ENCODE results near the gene HIRIP3. TPM values are rescaled to one million over a fixed set of nuclear protein-coding genes. Genes with fewer than 3 reads are reported as not detected.
"Not testable (repeated sequence)": the region's sequence is repeated elsewhere in the genome, so short reads cannot be mapped to it uniquely, and the experiment has no call there.

Gene HIRIP3
- 9.6 and 22.1 TPM in 2 replicates for total RNA-seq (2014; rRNA removed; shearing (Covaris generic); ENCODE audit: low replicate concordance)

- Histone ChIP-seq H3K27me3 (ENCODE audit: low read length) (no peaks in the 10 kb centered on the region), H3K4me3 (ENCODE audit: low read length) (peak within 1 kb of the TSS; percentile 97), H3K79me2 (ENCODE audit: low read length) (peaks cover 13% of the 10 kb centered on the region), H3K36me3 (ENCODE audit: insufficient read depth, low read length) (peaks cover 7% of the 10 kb centered on the region; the same call in 1 of the 2 replicates), H3K4me2 (ENCODE audit: low read depth, low read length, poor library complexity, severe bottlenecking) (peak within 1 kb of the TSS; percentile 94), H3K4me1 (ENCODE audit: low read length) (peaks cover 34% of the 10 kb centered on the region), H3K27ac (ENCODE audit: low read length) (peak within 1 kb of the TSS; percentile 90), H3K9me2 (replicated peaks; ENCODE audit: insufficient read depth, low read length) (no peaks in the 10 kb centered on the region), H3K9me3 (ENCODE audit: low read length) (no peaks in the 10 kb centered on the region), H2AFZ (ENCODE audit: low read length) (peak within 1 kb of the TSS; percentile 98), H4K20me1 (ENCODE audit: insufficient read depth, low read depth, low read length) (no peaks in the 10 kb centered on the region), H3K9ac (ENCODE audit: low read length) (peak within 1 kb of the TSS; percentile 96)
- peak; percentile 96 for DNase-seq
Measured at GRCh38 chr16:29995324-29995910, at the start of gene HIRIP3. Gene HIRIP3 (minus strand): TSS chr16:29995617. CDS start chr16:29995605, 12 bp downstream.

- Histone ChIP-seq H3K9ac (ENCODE audit: low read length) (no peak overlapping the region), H3K36me3 (ENCODE audit: insufficient read depth, low read length) (no peaks in the 10 kb centered on the region), H4K20me1 (ENCODE audit: insufficient read depth, low read depth, low read length) (no peaks in the 10 kb centered on the region), H3K4me2 (ENCODE audit: low read depth, low read length, poor library complexity, severe bottlenecking) (no peak overlapping the region), H3K27me3 (ENCODE audit: low read length) (no peaks in the 10 kb centered on the region), H2AFZ (ENCODE audit: low read length) (no peak overlapping the region), H3K9me3 (ENCODE audit: low read length) (no peaks in the 10 kb centered on the region), H3K9me2 (replicated peaks; ENCODE audit: insufficient read depth, low read length) (no peaks in the 10 kb centered on the region), H3K27ac (ENCODE audit: low read length) (no peak overlapping the region), H3K4me1 (ENCODE audit: low read length) (peaks cover 5% of the 10 kb centered on the region), H3K79me2 (ENCODE audit: low read length) (no peaks in the 10 kb centered on the region), H3K4me3 (ENCODE audit: low read length) (no peak overlapping the region)
- peak; percentile 72 for DNase-seq
Measured at GRCh38 chr16:30041841-30042240, 46.4 kb upstream of the HIRIP3 start.

GRCh38 chr16:30040690-30041089 is 45.3 kb upstream of the HIRIP3 start:
- H3K79me2 ChIP-seq (ENCODE audit: low read length); H4K20me1 ChIP-seq (ENCODE audit: insufficient read depth, low read depth, low read length); DNase-seq; H3K4me2 ChIP-seq (ENCODE audit: low read depth, low read length, poor library complexity, severe bottlenecking); H3K27me3 ChIP-seq (ENCODE audit: low read length); H3K9me3 ChIP-seq (ENCODE audit: low read length); H2AFZ ChIP-seq (ENCODE audit: low read length); H3K4me1 ChIP-seq (ENCODE audit: low read length); H3K9ac ChIP-seq (ENCODE audit: low read length); H3K9me2 ChIP-seq (replicated peaks; ENCODE audit: insufficient read depth, low read length); H3K4me3 ChIP-seq (ENCODE audit: low read length); H3K27ac ChIP-seq (ENCODE audit: low read length); H3K36me3 ChIP-seq (ENCODE audit: insufficient read depth, low read length): not testable (repeated sequence)

GRCh38 chr16:30040221-30040620 is 44.8 kb upstream of the HIRIP3 start:
- peak; percentile 59 for DNase-seq
- H2AFZ ChIP-seq (ENCODE audit: low read length), result no peak overlapping the region
- H3K4me2 ChIP-seq (ENCODE audit: low read depth, low read length, poor library complexity, severe bottlenecking), result no peak overlapping the region
- no peaks in the 10 kb centered on the region for H3K27me3 ChIP-seq (ENCODE audit: low read length)
- H3K27ac ChIP-seq (ENCODE audit: low read length), result no peak overlapping the region
- H3K4me1 ChIP-seq (ENCODE audit: low read length), result peaks cover 5% of the 10 kb centered on the region
- H3K9me3 ChIP-seq (ENCODE audit: low read length), result no peaks in the 10 kb centered on the region
- no peak overlapping the region for H3K9ac ChIP-seq (ENCODE audit: low read length)
- H3K4me3 ChIP-seq (ENCODE audit: low read length), result no peak overlapping the region
- H3K36me3 ChIP-seq (ENCODE audit: insufficient read depth, low read length), result no peaks in the 10 kb centered on the region
- H3K79me2 ChIP-seq (ENCODE audit: low read length), result no peaks in the 10 kb centered on the region
- no peaks in the 10 kb centered on the region for H3K9me2 ChIP-seq (replicated peaks; ENCODE audit: insufficient read depth, low read length)
- H4K20me1 ChIP-seq (ENCODE audit: insufficient read depth, low read depth, low read length), result no peaks in the 10 kb centered on the region

GRCh38 chr16:30033270-30033669 is 37.9 kb upstream of the HIRIP3 start:
- H3K27me3 ChIP-seq (ENCODE audit: low read length), result no peaks in the 10 kb centered on the region
- no peaks in the 10 kb centered on the region for H3K9me3 ChIP-seq (ENCODE audit: low read length)
- H4K20me1 ChIP-seq (ENCODE audit: insufficient read depth, low read depth, low read length), result 0 out of 2 replicates have a peak, but pooled peaks cover 3% of the 10 kb centered on the region
- no peak overlapping the region for H3K4me2 ChIP-seq (ENCODE audit: low read depth, low read length, poor library complexity, severe bottlenecking)
- no peak overlapping the region for H3K4me3 ChIP-seq (ENCODE audit: low read length)
- no peak overlapping the region for H3K27ac ChIP-seq (ENCODE audit: low read length)
- H3K36me3 ChIP-seq (ENCODE audit: insufficient read depth, low read length), result no peaks in the 10 kb centered on the region
- H3K4me1 ChIP-seq (ENCODE audit: low read length), result no peaks in the 10 kb centered on the region
- H2AFZ ChIP-seq (ENCODE audit: low read length), result no peak overlapping the region
- H3K9ac ChIP-seq (ENCODE audit: low read length), result no peak overlapping the region
- no peaks in the 10 kb centered on the region for H3K9me2 ChIP-seq (replicated peaks; ENCODE audit: insufficient read depth, low read length)
- DNase-seq, result no peak
- no peaks in the 10 kb centered on the region for H3K79me2 ChIP-seq (ENCODE audit: low read length)

- Histone ChIP-seq H3K79me2 (ENCODE audit: low read length) (no peaks in the 10 kb centered on the region), H2AFZ (ENCODE audit: low read length) (no peak overlapping the region), H3K36me3 (ENCODE audit: insufficient read depth, low read length) (no peaks in the 10 kb centered on the region), H3K4me1 (ENCODE audit: low read length) (no peaks in the 10 kb centered on the region), H3K9me2 (replicated peaks; ENCODE audit: insufficient read depth, low read length) (no peaks in the 10 kb centered on the region), H3K27ac (ENCODE audit: low read length) (no peak overlapping the region), H3K4me3 (ENCODE audit: low read length) (no peak overlapping the region), H4K20me1 (ENCODE audit: insufficient read depth, low read depth, low read length) (0 out of 2 replicates have a peak, but pooled peaks cover 3% of the 10 kb centered on the region), H3K9ac (ENCODE audit: low read length) (no peak overlapping the region), H3K27me3 (ENCODE audit: low read length) (no peaks in the 10 kb centered on the region), H3K4me2 (ENCODE audit: low read depth, low read length, poor library complexity, severe bottlenecking) (no peak overlapping the region), H3K9me3 (ENCODE audit: low read length) (no peaks in the 10 kb centered on the region)
- DNase-seq, result peak; percentile 90
Measured at GRCh38 chr16:30032083-30032819, 36.8 kb upstream of the HIRIP3 start.

- no peaks in the 10 kb centered on the region for H3K27me3 ChIP-seq (ENCODE audit: low read length)
- H2AFZ ChIP-seq (ENCODE audit: low read length), result no peak overlapping the region
- no peaks in the 10 kb centered on the region for H3K36me3 ChIP-seq (ENCODE audit: insufficient read depth, low read length)
- no peaks in the 10 kb centered on the region for H3K9me3 ChIP-seq (ENCODE audit: low read length)
- DNase-seq, result no peak
- H3K4me3 ChIP-seq (ENCODE audit: low read length), result no peak overlapping the region
- H3K9me2 ChIP-seq (replicated peaks; ENCODE audit: insufficient read depth, low read length), result no peaks in the 10 kb centered on the region
- 0 out of 2 replicates have a peak, but pooled peaks cover 3% of the 10 kb centered on the region for H4K20me1 ChIP-seq (ENCODE audit: insufficient read depth, low read depth, low read length)
- no peak overlapping the region for H3K9ac ChIP-seq (ENCODE audit: low read length)
- no peak overlapping the region for H3K4me2 ChIP-seq (ENCODE audit: low read depth, low read length, poor library complexity, severe bottlenecking)
- no peak overlapping the region for H3K27ac ChIP-seq (ENCODE audit: low read length)
- H3K79me2 ChIP-seq (ENCODE audit: low read length), result no peaks in the 10 kb centered on the region
- no peaks in the 10 kb centered on the region for H3K4me1 ChIP-seq (ENCODE audit: low read length)
Measured at GRCh38 chr16:30031477-30031918, 36.1 kb upstream of the HIRIP3 start.

- Histone ChIP-seq H3K4me3 (ENCODE audit: low read length) (no peak within 1 kb of the TSS), H2AFZ (ENCODE audit: low read length) (no peak within 1 kb of the TSS), H4K20me1 (ENCODE audit: insufficient read depth, low read depth, low read length) (0 out of 2 replicates have a peak, but pooled peaks cover 3% of the 10 kb centered on the region), H3K4me1 (ENCODE audit: low read length) (no peaks in the 10 kb centered on the region), H3K27ac (ENCODE audit: low read length) (no peak within 1 kb of the TSS), H3K9me2 (replicated peaks; ENCODE audit: insufficient read depth, low read length) (no peaks in the 10 kb centered on the region), H3K4me2 (ENCODE audit: low read depth, low read length, poor library complexity, severe bottlenecking) (no peak within 1 kb of the TSS), H3K36me3 (ENCODE audit: insufficient read depth, low read length) (no peaks in the 10 kb centered on the region), H3K9ac (ENCODE audit: low read length) (no peak within 1 kb of the TSS), H3K9me3 (ENCODE audit: low read length) (no peaks in the 10 kb centered on the region), H3K27me3 (ENCODE audit: low read length) (no peaks in the 10 kb centered on the region), H3K79me2 (ENCODE audit: low read length) (no peaks in the 10 kb centered on the region)
- no peak for DNase-seq
Measured at GRCh38 chr16:30030841-30031413, 35.5 kb upstream of the HIRIP3 start, which contains the start of gene TLCD3B. Gene TLCD3B (minus strand): TSS chr16:30031271. CDS start chr16:30030527, 744 bp downstream.
